Keratinocyte (primary cell): ENCODE results near the gene LMAN1. TPM values are rescaled to one million over a fixed set of nuclear protein-coding genes. Genes with fewer than 3 reads are reported as not detected.

Source experiments
- DNase-seq: peaks from one replicate; pipeline ENCODE4 v3.0.0-alpha.2; 2011; ENCODE audit warnings: low read depth, missing footprints, low spot score
- FAIRE-seq: peaks from 2 replicates; lab custom pipeline; 2011; peaks lifted over from hg19 to GRCh38; lab: Jason Lieb, UNC
- H2AFZ ChIP-seq: 2 replicates; pipeline ENCODE4 v1.6.0; 2012; ENCODE audit warnings: low read length, control low read depth, inconsistent platforms; ENCODE audit not compliant: control insufficient read depth
- H3K27ac ChIP-seq: 2 replicates; pipeline ENCODE4 v1.5.1; 2011; ENCODE audit warnings: low read length; ENCODE audit not compliant: control insufficient read depth, insufficient read depth
- H3K27me3 ChIP-seq: 3 replicates; pipeline ENCODE4 v1.6.0; 2011; ENCODE audit warnings: low read length; ENCODE audit not compliant: control insufficient read depth, insufficient read depth; ENCODE audit errors: extremely low read depth
- H3K36me3 ChIP-seq, 2 experiments: 2 replicates in 1 of 2; 3 replicates in 1 of 2; pipeline ENCODE4 v1.5.1; 2011; ENCODE audit warnings: low read length in 2 of 2, mild to moderate bottlenecking in 1 of 2; ENCODE audit not compliant: control insufficient read depth in 2 of 2, insufficient read depth in 2 of 2; ENCODE audit errors: extremely low read depth in 1 of 2
- H3K4me1 ChIP-seq: 3 replicates; pipeline ENCODE4 v1.5.1; 2011; ENCODE audit warnings: low read length; ENCODE audit not compliant: control insufficient read depth, insufficient read depth; ENCODE audit errors: extremely low read depth
- H3K4me2 ChIP-seq: 3 replicates; pipeline ENCODE4 v1.6.0; 2011; ENCODE audit warnings: low read depth, low read length; ENCODE audit not compliant: control insufficient read depth, insufficient read depth; ENCODE audit errors: extremely low read depth
- H3K4me3 ChIP-seq, 3 experiments: fragments of 200-600 bp in 1 of 3; sonication (generic) in 1 of 3; 2 replicates in 2 of 3; 3 replicates in 1 of 3; pipeline ENCODE4 v1.5.1; 2011 to 2016; ENCODE audit warnings: low read length in 3 of 3, mild to moderate bottlenecking in 3 of 3, control low read depth in 2 of 3, inconsistent platforms in 1 of 3, low read depth in 1 of 3, mixed read lengths in 1 of 3, mixed run types in 1 of 3, moderate library complexity in 1 of 3; ENCODE audit not compliant: control insufficient read depth in 2 of 3, insufficient read depth in 2 of 3; ENCODE audit errors: extremely low read depth in 1 of 3
- H3K79me2 ChIP-seq: 2 replicates; pipeline ENCODE4 v1.6.0; 2012; ENCODE audit warnings: low read length; ENCODE audit not compliant: control insufficient read depth, insufficient read depth
- H3K9ac ChIP-seq: 3 replicates; pipeline ENCODE4 v1.6.0; 2011; ENCODE audit warnings: low read length; ENCODE audit not compliant: control insufficient read depth, insufficient read depth; ENCODE audit errors: extremely low read depth
- H3K9me1 ChIP-seq: 3 replicates; pipeline ENCODE4 v1.6.0; 2011; ENCODE audit warnings: low read length; ENCODE audit not compliant: control insufficient read depth, insufficient read depth; ENCODE audit errors: extremely low read depth
- H3K9me3 ChIP-seq: 2 replicates; pipeline ENCODE4 v1.5.1; 2012; ENCODE audit warnings: low read depth, low read length; ENCODE audit not compliant: control insufficient read depth
- H4K20me1 ChIP-seq: 3 replicates; pipeline ENCODE4 v1.6.0; 2011; ENCODE audit warnings: low read length; ENCODE audit not compliant: control insufficient read depth, insufficient read depth; ENCODE audit errors: extremely low read depth
- CTCF ChIP-seq, 3 experiments: IDR thresholded peaks in 1 of 3; conservative IDR thresholded peaks in 1 of 3; optimal IDR thresholded peaks in 1 of 3; 2 replicates in 2 of 3; 3 replicates in 1 of 3; pipeline versions ENCODE3 to v1.5.1; 2011; ENCODE audit warnings: low read length in 3 of 3, mild to moderate bottlenecking in 3 of 3, moderate library complexity in 2 of 3, control low read depth in 1 of 3, inconsistent platforms in 1 of 3; ENCODE audit not compliant: insufficient read depth in 2 of 3; ENCODE audit errors: extremely low read depth in 1 of 3
- EZH2 ChIP-seq: IDR thresholded peaks from one replicate; pipeline ENCODE4 v1.6.1; 2012; ENCODE audit warnings: inconsistent platforms, mild to moderate bottlenecking, low read length, moderate library complexity
- dilution Hi-C: fragments of 300-500 bp; cut with MboI; formaldehyde crosslinking; loops from one replicate; pipeline ENCODE4 v1.7.0; 2020; ENCODE audit warnings: low sequenced_read_pairs; ENCODE audit not compliant: extremely low pct_ligation_motif_present
- polyA plus RNA-seq, 5 experiments: library from polyadenylated mRNA; depleted of rRNA in 3 of 5; stranded (reverse) in 3 of 5; stranded (forward) in 1 of 5; unstranded in 1 of 5; fragments of >200 nt; gene quantifications; 1 replicate in 1 of 5; 2 replicates in 3 of 5; 3 replicates in 1 of 5; pipeline versions ENCODE4 v1.2.1 to v1.2.3, GENCODE V29; 2011 to 2012; ENCODE audit warnings: missing spikeins in 2 of 5, low read depth in 1 of 5, low replicate concordance in 1 of 5

The LMAN1 gene
- polyA plus RNA-seq, 1 donor (not counting 4 experiments of a cell fraction or from before 2014, with no cell fraction given) = 55.6 TPM

DNA sequence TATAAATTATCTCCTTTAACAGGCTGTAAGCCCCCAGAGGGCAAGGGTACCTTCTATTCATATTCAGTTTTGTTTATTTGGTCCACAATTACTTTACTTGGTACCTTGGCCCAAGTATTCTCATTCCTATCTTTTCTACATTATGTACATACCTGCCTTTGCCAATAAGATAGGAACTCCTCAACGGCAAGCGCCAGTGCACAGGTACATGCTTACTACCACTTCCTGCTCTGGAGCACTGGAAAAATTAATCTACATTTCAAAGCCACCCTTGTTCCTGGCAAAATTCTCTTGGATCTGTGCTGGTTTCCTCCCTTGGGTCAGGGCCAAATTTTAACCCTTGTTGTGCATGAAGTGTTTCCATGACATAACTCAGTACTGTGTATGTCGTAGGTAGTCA lies 34.3 kb upstream of the LMAN1 start:
- Histone ChIP-seq H3K36me3 (no peaks in the 10 kb centered on the region), H2AFZ (no peak overlapping the region), H3K4me3 (no peak overlapping the region), H3K9ac (no peak overlapping the region), H3K4me1 (no peaks in the 10 kb centered on the region), H3K9me1 (no peaks in the 10 kb centered on the region), H3K4me2 (no peak overlapping the region), H3K27ac (no peak overlapping the region), H3K9me3 (no peaks in the 10 kb centered on the region), H3K79me2 (no peaks in the 10 kb centered on the region), H4K20me1 (no peaks in the 10 kb centered on the region), H3K27me3 (no peaks in the 10 kb centered on the region)
- no peak for TF ChIP-seq EZH2
- no peak for TF ChIP-seq CTCF (optimal IDR thresholded peaks at IDR 0.05 in 1 of 3, IDR thresholded peaks at IDR 0.05 in 1 of 3, conservative IDR thresholded peaks at IDR 0.05 in 1 of 3; ENCODE audit: extremely low read depth in 1 of 3, insufficient read depth in 2 of 3, low read length in 3 of 3)
- DNase-seq = no peak
- FAIRE-seq = no peak
- dilution Hi-C loops = no loop called here

DNA sequence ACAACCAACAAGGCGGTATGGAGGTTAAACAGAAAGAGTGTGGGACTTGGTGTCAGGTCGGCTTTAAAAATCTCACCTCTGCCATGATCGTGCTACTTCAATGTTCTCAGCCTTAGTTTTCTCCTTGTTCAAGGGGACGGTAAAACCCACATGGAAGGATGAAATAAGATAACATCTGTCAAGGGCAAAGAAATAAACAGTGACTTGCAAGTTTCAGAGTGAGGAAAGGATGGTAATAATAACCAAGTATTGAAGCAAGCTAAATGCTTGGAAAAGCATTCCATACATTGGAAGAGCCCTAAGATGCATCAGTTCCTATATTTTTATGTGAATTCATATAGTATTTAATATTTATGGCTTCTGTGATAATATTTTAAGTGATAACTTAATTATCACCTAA lies 29.8 kb upstream of the LMAN1 start:
- Histone ChIP-seq H3K27me3 (no peaks in the 10 kb centered on the region), H3K4me2 (no peak overlapping the region), H4K20me1 (no peaks in the 10 kb centered on the region), H3K9ac (no peak overlapping the region), H3K9me3 (no peaks in the 10 kb centered on the region), H3K9me1 (no peaks in the 10 kb centered on the region), H2AFZ (no peak overlapping the region), H3K4me3 (no peak overlapping the region), H3K27ac (no peak overlapping the region), H3K4me1 (no peaks in the 10 kb centered on the region), H3K79me2 (no peaks in the 10 kb centered on the region), H3K36me3 (no peaks in the 10 kb centered on the region)
- FAIRE-seq (no peak), DNase-seq (no peak)
- dilution Hi-C loops = no loop called here
- TF ChIP-seq EZH2 = no peak
- TF ChIP-seq CTCF (optimal IDR thresholded peaks at IDR 0.05 in 1 of 3, IDR thresholded peaks at IDR 0.05 in 1 of 3, conservative IDR thresholded peaks at IDR 0.05 in 1 of 3; ENCODE audit: extremely low read depth in 1 of 3, insufficient read depth in 2 of 3, low read length in 3 of 3) = no peak
